CD4-positive, alpha-beta T cell (primary cell): ENCODE measurements around the gene TEX22. TPM values are rescaled to one million over a fixed set of nuclear protein-coding genes. Genes with fewer than 3 reads are reported as not detected.

Source experiments
- ATAC-seq: fragments of 200-7000 bp; cut with Tn5 transposase; one replicate; pipeline ENCODE4 v1.10.0; 2022; ENCODE audit warnings: mild to moderate bottlenecking; ENCODE audit not compliant: poor library complexity
- CTCF ChIA-PET: fragments of 350-600 bp; sonication (Branson Sonifier 250); formaldehyde crosslinking; loops from one replicate; lab custom pipeline; 2021; ENCODE audit warnings: antibody characterized with exemption, inconsistent platforms; lab: Charles Lee
- POLR2A ChIA-PET: fragments of 350-600 bp; sonication (Branson Sonifier 250); formaldehyde crosslinking; loops from one replicate; lab custom pipeline; 2021; ENCODE audit warnings: antibody characterized with exemption, inconsistent platforms; lab: Charles Lee
- DNase-seq, 14 experiments: peaks; one replicate each; pipeline ENCODE4 v3.0.0-alpha.2; 2013 to 2020; ENCODE audit warnings: mixed read lengths in 2 of 14
- H3K27ac ChIP-seq, 2 donors: one replicate each; pipeline versions ENCODE4 v1.5.1 to v1.7.0; 2013; ENCODE audit warnings: low read length in 2 of 2, low read depth in 1 of 2, mild to moderate bottlenecking in 1 of 2
- H3K27me3 ChIP-seq, 2 experiments: 1 replicate in 1 of 2; 2 replicates in 1 of 2; pipeline versions ENCODE4 v1.6.1 to v1.7.0; 2013; ENCODE audit warnings: low read length in 2 of 2, control low read depth in 1 of 2, mild to moderate bottlenecking in 1 of 2, moderate library complexity in 1 of 2; ENCODE audit not compliant: insufficient read depth in 2 of 2, control insufficient read depth in 1 of 2
- H3K36me3 ChIP-seq: one replicate; pipeline ENCODE4 v1.6.1; 2013; ENCODE audit warnings: low read length, control low read depth; ENCODE audit not compliant: insufficient read depth
- H3K4me1 ChIP-seq: one replicate; pipeline ENCODE4 v1.6.1; 2013; ENCODE audit warnings: low read length, control low read depth; ENCODE audit not compliant: insufficient read depth
- H3K4me3 ChIP-seq: one replicate; pipeline ENCODE4 v1.5.1; 2013; ENCODE audit warnings: mild to moderate bottlenecking, low read length, moderate library complexity
- H3K9me3 ChIP-seq, 2 experiments: 1 replicate in 1 of 2; 2 replicates in 1 of 2; pipeline versions ENCODE4 v1.6.1 to v1.7.0; 2013; ENCODE audit warnings: low read length in 2 of 2, mild to moderate bottlenecking in 2 of 2, control low read depth in 1 of 2, moderate library complexity in 1 of 2; ENCODE audit not compliant: control insufficient read depth in 1 of 2, insufficient read depth in 1 of 2
- H3K27ac Mint-ChIP-seq: one replicate; pipeline ENCODE4 v1.8.0; 2020; ENCODE audit warnings: mixed read lengths
- H3K27me3 Mint-ChIP-seq: one replicate; pipeline ENCODE4 v1.8.0; 2021; ENCODE audit warnings: mixed read lengths
- H3K36me3 Mint-ChIP-seq: one replicate; pipeline ENCODE4 v1.8.0; 2021; ENCODE audit warnings: low read depth, mixed read lengths
- H3K4me1 Mint-ChIP-seq: one replicate; pipeline ENCODE4 v1.8.0; 2021; ENCODE audit warnings: low read depth, mixed read lengths
- H3K4me3 Mint-ChIP-seq: one replicate; pipeline ENCODE4 v1.8.0; 2020; ENCODE audit warnings: mild to moderate bottlenecking, mixed read lengths
- H3K9me3 Mint-ChIP-seq: one replicate; pipeline ENCODE4 v1.8.0; 2020; ENCODE audit warnings: mixed read lengths
- intact Hi-C, 2 experiments: fragments of 100-400 bp; cut with DNase I in 1 of 2; cut with micrococcal nuclease in 1 of 2; formaldehyde crosslinking; loops; one replicate each; pipeline versions ENCODE4 v1.15.1 to v1.9.0; 2023 to 2025; cut with DNase I, micrococcal nuclease
- total RNA-seq, 174 experiments: library from RNA in 2 of 174; stranded (reverse) in 2 of 174; gene quantifications; one replicate each; pipeline ENCODE4 v1.2.3 and lab custom pipeline; 2021 to 2026
- TF ChIP-seq, protein P1 (sequence below): fragments of 200-600 bp; IDR thresholded peaks from one replicate; pipeline ENCODE4 v1.8.0; 2022; ENCODE audit warnings: antibody characterized with exemption, mild to moderate bottlenecking

TEX22 gene
- total RNA-seq, 2 experiments from 2014 or later = 1.3 to 2.8 TPM

DNA sequence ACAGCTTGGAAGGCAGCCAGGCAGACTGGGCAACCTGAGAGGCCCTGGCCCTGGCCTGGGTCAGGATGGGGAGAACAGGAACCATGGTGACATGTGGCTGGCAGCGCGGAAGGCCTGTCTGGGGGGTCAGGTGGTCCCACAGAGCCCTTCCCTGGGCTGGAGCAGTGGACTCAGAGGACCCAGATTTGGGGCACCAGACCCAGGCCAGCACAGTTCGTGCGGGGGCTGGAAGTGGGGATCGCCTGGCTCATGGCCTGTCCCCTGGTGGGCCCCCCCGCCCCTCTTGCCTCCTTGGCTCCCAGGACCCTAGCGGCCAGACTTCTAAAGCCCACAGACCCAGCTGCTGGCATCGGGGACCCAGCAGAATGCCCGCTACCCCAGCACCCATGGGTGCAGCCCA, 42.7 kb downstream of the TEX22 start:
- no peaks in the 10 kb centered on the region for H3K27me3 Mint-ChIP-seq
- peaks cover 8% of the 10 kb centered on the region for H3K36me3 ChIP-seq
- no peak overlapping the region for H3K4me3 ChIP-seq
- H3K27ac Mint-ChIP-seq = no peak overlapping the region
- no peak overlapping the region for H3K27ac ChIP-seq
- ChIA-PET CTCF (no interaction called here), POLR2A (no interaction called here)
- H3K4me1 ChIP-seq = peaks cover 13% of the 10 kb centered on the region
- no peaks in the 10 kb centered on the region for H3K9me3 ChIP-seq
- TF ChIP-seq, protein P1, sequence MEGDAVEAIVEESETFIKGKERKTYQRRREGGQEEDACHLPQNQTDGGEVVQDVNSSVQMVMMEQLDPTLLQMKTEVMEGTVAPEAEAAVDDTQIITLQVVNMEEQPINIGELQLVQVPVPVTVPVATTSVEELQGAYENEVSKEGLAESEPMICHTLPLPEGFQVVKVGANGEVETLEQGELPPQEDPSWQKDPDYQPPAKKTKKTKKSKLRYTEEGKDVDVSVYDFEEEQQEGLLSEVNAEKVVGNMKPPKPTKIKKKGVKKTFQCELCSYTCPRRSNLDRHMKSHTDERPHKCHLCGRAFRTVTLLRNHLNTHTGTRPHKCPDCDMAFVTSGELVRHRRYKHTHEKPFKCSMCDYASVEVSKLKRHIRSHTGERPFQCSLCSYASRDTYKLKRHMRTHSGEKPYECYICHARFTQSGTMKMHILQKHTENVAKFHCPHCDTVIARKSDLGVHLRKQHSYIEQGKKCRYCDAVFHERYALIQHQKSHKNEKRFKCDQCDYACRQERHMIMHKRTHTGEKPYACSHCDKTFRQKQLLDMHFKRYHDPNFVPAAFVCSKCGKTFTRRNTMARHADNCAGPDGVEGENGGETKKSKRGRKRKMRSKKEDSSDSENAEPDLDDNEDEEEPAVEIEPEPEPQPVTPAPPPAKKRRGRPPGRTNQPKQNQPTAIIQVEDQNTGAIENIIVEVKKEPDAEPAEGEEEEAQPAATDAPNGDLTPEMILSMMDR = no peak
- DNase-seq (no peak), ATAC-seq (no peak)
- H3K36me3 Mint-ChIP-seq = peaks cover 9% of the 10 kb centered on the region
- intact Hi-C loops = no loop called here
- H3K27me3 ChIP-seq = no peaks in the 10 kb centered on the region
- no peak overlapping the region for H3K4me3 Mint-ChIP-seq
- H3K4me1 Mint-ChIP-seq = peaks cover 4% of the 10 kb centered on the region
- H3K9me3 Mint-ChIP-seq = no peaks in the 10 kb centered on the region

DNA sequence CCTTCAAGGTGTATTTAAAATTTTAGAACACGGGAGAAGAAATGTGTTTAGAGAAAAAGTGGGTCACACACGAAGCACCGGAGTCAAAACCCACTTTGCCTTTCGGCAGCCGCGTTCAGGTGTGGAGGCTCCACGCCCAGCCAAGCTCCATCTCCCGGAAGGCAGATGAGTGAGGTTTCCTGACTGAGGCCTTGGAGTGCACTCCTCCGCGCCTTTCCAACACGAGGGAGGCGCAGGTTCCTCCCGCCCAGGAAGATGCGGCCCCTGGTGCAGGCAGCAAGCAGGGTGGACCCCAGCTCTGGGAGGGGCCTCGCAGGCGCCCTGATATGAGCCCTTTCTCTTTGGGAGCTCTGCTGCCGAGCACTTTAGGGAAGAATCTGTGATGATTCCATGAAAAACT, 43.8 kb downstream of the TEX22 start:
- no peak overlapping the region for H3K27ac Mint-ChIP-seq
- DNase-seq (no peak), ATAC-seq (no peak)
- Histone ChIP-seq H3K36me3 (peaks cover 8% of the 10 kb centered on the region), H3K27ac (no peak overlapping the region), H3K4me1 (peaks cover 13% of the 10 kb centered on the region), H3K9me3 (no peaks in the 10 kb centered on the region), H3K27me3 (no peaks in the 10 kb centered on the region), H3K4me3 (no peak overlapping the region)
- intact Hi-C loops = no loop called here
- POLR2A ChIA-PET = no interaction called here
- H3K4me1 Mint-ChIP-seq = no peaks in the 10 kb centered on the region
- TF ChIP-seq, protein P1 = no peak
- H3K27me3 Mint-ChIP-seq = no peaks in the 10 kb centered on the region
- CTCF ChIA-PET = no interaction called here
- no peaks in the 10 kb centered on the region for H3K9me3 Mint-ChIP-seq
- no peak overlapping the region for H3K4me3 Mint-ChIP-seq
- H3K36me3 Mint-ChIP-seq = peaks cover 9% of the 10 kb centered on the region

DNA sequence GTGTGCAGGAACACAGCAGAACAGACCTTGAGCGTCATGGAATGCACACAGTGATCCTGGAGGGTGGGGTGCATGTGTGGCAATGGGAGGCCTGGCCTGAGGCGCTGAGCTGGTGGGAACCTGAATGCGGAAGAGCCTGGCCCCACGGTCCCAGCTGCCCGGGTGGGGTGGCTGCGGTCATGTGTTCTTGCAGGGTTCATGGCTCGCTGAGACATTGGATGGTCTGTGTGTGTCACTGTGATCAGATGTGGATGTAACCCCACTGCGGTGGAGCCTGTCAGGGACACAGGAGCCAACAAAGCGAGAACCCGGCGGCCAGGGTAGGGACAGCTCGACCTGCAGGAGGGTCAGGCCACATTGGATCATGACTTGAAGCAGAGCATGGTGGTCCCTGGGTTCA, 44.5 kb downstream of the TEX22 start:
- no peaks in the 10 kb centered on the region for H3K9me3 ChIP-seq
- H3K4me3 Mint-ChIP-seq = no peak overlapping the region
- H3K9me3 Mint-ChIP-seq = no peaks in the 10 kb centered on the region
- no peak overlapping the region for H3K27ac ChIP-seq
- no peak overlapping the region for H3K27ac Mint-ChIP-seq
- intact Hi-C loops = no loop called here
- peaks cover 9% of the 10 kb centered on the region for H3K36me3 Mint-ChIP-seq
- peaks cover 8% of the 10 kb centered on the region for H3K4me1 ChIP-seq
- H3K36me3 ChIP-seq = peaks cover 8% of the 10 kb centered on the region
- H3K4me1 Mint-ChIP-seq = no peaks in the 10 kb centered on the region
- TF ChIP-seq, protein P1 = no peak
- ATAC-seq (no peak), DNase-seq (no peak)
- POLR2A ChIA-PET = no interaction called here
- no peaks in the 10 kb centered on the region for H3K27me3 ChIP-seq
- CTCF ChIA-PET = no interaction called here
- no peaks in the 10 kb centered on the region for H3K27me3 Mint-ChIP-seq
- no peak overlapping the region for H3K4me3 ChIP-seq
